GM23248 (cell line): ENCODE data around the gene SMARCD1.

Source experiments
- EZH2 ChIP-seq: fragments of 200-600 bp; sonication (generic); IDR thresholded peaks from 2 replicates; pipeline ENCODE4 v1.6.1; 2018; ENCODE audit warnings: antibody characterized with exemption, mild to moderate bottlenecking; ENCODE audit not compliant: insufficient read depth, poor library complexity, severe bottlenecking
- EZH2phosphoT487 ChIP-seq: fragments of 200-600 bp; sonication (generic); IDR thresholded peaks from 2 replicates; pipeline ENCODE4 v1.6.1; 2018; ENCODE audit warnings: antibody characterized with exemption, moderate library complexity, mild to moderate bottlenecking, low read depth; ENCODE audit not compliant: insufficient read depth

GRCh38 chr12:50074936-50075807, 10.0 kb upstream of the SMARCD1 start:
- TF ChIP-seq EZH2phosphoT487 (no peak), EZH2 (no peak)
